Activated naive CD4-positive, alpha-beta T cell treated with anti-CD3 and anti-CD28 coated beads, Interleukin-2, amount 50 U/mL, for 16 hours (primary cell): Measurements from ENCODE around the gene CYLD.

Experiments
- DNase-seq: peaks from one replicate; pipeline ENCODE4 v3.0.0-alpha.2; 2020

Gene CYLD

DNA sequence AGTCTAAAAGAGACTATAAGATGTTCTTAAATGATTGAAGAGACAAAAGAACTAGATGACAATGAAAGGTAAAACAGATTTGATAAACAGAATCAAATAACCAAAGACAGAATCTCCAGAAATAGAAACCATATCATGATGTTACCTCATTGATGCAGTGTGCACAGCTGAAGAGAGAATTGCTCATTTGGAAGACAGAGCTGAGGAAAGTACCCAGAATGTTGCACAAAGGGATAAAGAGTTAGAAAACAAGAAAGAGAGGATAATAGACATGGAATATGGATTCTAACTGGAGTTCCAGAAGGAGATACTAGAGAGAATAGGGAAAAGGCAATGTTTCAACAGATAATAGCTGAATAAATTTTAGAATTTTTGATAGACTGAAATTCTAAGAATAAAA lies 47.9 kb downstream of the CYLD start:
- no peak for DNase-seq

- no peak for DNase-seq
These were observed 49.6 kb downstream of the CYLD start for GRCh38 chr16:50791522-50791921.

DNA sequence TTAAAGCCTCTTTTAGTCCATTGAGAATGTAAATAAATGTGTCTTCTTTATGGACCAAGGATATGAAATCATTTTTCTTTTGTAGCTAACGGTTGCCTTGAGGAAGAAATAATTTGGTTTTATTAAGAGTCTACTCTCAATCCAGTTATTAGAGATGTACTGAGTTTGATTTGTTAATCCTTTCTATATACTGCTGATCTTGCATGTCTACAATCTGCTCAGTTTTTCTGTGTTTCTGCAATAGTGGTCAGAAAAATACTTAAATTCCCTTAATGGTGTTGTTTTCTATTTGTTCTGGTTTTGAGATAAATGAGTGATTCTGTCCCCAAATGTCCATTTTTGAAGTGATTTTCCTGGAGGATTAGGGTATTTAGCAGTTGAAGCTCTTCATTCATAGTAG lies 54.9 kb downstream of the CYLD start:
- DNase-seq = no peak

DNA sequence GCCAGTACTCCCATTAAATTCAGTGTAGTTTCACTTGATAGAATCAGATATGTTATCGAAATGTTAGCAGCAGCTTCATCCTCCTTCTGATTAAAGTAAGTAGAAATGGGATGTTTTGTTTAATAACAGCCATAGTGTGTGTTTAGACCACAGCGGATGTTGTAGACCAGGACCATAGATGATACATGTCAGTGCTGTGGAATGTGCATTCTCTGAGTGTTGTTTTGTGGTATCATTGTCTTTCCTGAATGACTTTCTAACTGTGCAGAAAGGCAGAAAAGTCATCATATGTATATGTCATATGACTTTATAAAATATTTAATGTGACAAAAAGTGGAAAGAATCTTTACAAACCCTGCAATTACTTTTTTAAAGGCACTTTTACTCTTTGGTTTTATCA lies 55.6 kb downstream of the CYLD start:
- no peak for DNase-seq

DNA sequence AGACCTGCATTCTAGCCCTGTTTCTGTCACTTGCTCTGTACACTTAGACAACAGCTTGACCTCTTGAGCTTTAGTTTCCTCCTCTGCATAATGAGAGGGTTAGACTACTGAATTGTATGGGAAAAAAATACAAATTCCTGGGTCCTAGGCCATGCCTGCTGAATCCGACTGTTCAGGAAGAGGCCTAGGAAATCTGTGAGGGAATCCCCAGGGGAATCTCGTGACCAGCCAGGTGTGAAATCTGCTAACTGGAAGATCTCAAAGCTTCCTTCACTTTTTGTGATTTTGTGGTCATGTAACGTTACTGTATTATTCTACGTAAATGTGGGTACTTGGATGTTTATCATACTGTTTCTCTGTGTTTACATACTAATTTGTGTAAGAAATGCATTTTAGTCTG lies 58.2 kb downstream of the CYLD start:
- no peak for DNase-seq

DNA sequence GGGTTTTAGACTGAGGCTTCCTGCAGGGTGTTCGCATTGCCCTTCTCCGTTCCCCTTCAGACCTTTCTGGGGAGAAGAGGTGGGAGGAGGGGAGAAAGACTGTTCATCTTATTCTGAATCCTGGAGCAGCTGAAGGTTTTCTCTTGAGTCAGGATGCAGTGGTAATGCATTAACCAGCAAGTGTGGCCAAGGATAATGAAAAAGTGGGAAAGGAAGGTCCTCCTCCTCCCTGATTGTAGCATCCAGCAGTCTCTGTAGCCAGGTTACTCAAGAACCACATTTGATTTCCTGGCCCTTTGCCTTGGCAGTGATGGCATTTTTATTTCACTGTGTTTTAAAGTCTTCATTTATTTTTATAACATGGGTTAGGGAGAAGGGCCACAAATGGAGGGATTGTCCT lies 59.1 kb downstream of the CYLD start:
- DNase-seq = no peak

- DNase-seq = no peak
These were observed 60.1 kb downstream of the CYLD start for GRCh38 chr16:50802000-50802399.

DNA sequence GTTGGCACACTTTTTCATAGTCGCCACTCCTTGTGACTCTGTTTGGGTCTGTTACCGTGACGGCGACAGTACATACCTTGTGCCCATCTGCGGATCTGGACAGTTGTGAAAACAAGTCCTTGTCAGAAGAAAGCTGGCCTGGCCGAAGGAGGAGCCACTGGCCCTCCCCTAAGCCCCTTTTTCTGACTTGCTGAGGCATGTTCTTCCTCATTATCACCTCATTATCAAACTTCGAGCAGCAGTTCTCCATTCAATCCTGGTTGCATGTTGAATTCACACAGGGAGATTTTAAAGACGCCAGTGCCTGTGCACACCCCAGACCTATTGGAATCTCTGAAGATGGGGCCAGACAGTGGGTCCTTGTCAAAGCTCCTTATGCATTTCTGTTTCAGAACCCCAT lies 61.1 kb downstream of the CYLD start:
- DNase-seq = no peak

GRCh38 chr16:50804290-50804907 lies 62.5 kb downstream of the CYLD start:
- no peak for DNase-seq

GRCh38 chr16:50806099-50807062 lies 64.5 kb downstream of the CYLD start:
- peak; percentile 81 for DNase-seq

DNA sequence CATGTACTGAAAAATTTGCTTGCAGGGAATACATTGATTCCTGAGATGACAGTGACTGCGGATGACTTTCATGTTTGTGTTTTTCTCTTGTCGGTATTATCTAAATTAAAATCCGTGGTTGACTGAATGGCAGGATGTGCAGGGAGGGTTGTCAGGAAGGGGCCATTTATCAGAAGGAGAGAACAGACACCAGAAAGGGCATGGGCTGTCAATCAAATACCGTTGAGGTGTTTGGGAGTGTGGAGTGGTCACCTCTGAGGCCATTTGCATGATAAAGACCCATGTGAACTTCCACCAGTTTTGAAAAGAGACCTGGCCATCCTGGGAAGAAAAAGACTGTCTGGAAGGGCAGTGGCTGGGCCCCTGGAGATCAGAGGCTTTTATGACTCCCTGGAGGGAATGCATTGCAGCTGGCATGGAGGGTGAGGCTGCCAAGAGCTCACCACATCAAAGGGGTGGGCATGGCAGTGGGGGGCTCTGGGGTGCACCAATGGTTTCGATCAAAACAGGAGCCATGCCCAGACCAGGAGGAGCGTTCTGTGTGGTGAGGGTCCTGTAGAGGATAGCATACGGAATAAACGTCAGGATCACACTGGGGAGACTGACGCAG lies 67.1 kb downstream of the CYLD start:
- no peak for DNase-seq

DNA sequence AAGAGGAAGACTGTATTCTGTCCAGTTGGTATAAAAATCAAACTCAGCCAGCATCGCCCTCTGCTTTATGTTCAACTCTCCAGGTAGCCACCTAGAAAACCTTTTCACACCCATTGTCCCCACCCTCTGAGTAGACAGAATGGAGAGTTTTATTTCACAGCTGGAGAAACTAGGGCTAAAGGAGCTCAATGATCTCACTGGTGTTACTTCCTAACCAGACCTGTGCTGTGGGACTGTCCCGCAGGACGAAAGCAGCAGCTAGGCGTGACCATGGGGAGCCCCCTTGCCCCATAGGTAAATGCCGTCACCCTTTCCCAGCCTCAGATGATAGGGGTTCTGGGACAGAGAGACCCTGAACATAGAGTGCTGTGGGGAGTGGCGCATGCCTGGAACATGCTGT lies 67.7 kb downstream of the CYLD start:
- no peak for DNase-seq

DNA sequence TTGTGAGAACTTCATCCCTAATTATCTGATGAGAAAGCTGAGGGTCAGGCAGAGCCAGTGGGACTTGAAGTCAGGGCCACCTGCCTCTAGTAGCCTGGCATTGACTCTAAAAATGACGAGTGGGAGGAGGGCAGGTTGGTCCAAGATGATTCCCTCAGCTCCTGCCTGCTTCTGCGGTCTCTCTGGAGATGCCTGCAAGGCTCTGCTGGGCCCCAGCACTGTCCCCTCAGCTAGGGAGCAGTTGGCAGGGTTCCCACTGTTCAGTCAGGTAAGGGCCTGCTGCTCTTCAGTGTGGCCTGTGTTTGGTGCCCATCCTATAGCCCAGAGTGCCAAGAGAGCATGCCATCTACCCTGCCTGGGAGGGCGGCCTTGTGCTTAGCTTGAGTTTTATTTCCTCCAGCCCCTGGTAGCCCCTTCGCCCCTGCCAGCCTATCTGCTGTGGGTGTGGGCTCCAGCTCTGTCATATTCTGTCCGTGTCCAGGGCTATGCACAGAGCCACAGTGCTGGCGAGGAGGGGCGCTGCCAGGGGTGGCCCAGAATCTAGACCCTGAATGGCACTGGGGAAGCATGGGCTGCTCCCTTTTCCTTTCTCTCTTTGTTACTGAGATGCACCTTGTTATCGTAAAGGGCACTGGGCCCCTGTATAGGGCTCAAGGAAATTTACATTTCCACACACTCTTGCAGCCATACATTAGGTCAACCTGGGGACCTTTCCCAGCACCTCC lies 68.5 kb downstream of the CYLD start:
- no peak for DNase-seq

DNA sequence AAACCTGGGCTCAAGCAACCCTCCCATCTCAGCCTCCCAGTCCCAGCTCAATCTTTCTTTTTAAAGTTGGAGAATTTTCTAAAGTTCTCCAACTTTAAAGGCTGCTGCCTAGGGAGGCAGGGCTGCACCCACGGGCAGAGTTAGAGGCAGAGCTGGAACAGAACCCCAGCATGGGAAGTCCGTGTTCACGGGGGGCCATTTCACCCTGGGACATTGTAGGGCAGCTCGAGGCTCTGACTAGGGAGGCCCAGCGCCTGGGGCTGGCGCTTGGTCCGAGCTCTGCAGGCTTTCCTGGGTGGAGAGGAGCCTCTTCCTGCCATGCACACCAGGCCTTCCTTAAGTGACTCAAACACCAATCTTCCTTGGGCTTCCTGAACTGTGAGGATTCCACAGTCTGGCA lies 70.2 kb downstream of the CYLD start:
- DNase-seq = no peak

- no peak for DNase-seq
These were observed 71.1 kb downstream of the CYLD start for GRCh38 chr16:50812876-50813466.

- no peak for DNase-seq
These were observed 72.2 kb downstream of the CYLD start for GRCh38 chr16:50814052-50814451.

DNA sequence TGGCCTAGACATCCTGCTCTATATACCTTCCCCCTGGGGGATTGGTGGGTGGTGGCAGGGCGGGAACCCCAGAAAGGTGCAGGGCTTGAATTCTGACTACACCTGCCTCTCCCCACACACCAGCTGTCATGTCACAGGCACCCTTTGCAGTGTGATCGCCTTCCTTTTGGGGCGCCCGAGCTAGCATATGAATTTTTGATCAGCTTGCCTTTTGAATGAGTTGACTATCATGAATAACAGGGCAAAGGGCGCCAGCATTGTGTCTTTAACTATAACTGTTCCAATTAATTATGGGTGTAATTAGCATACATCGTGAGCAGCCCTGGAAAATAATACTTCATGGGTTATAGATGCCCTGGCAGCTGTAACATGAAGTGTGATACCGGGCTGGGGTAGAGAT lies 72.7 kb downstream of the CYLD start:
- no peak for DNase-seq

GRCh38 chr16:50815382-50815781 lies 73.5 kb downstream of the CYLD start:
- no peak for DNase-seq

DNA sequence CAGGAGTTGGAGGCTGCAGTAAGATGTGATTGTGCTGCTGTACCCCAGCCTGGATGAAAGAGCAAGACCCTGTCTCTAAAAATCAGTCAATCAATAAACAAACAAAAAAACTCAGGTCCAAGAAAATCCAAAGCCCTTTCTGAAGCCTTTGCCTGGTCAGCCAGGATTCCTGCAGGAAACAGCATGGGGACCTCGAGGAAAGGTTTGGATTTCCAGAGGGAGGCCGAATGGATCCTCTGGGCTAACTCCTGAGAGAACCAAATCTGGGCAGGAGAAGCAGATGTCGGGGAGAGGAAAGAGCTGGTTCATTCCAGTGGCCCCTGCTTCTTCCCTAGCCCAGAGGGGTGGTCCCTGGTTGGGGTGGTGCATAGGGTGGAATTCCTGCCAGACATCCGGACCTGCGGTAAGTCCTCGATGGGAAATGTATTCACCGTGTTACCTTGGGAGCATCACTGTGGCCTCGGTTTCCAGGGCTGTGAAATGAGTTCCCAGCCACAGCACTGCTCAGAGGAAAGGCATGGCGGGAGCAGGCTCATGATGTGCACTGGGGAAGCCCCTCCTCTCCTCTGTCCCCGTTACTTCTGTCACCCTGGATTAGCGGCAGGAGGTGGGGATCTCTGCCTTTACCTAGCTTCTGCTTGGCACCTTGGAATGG lies 75.1 kb downstream of the CYLD start:
- DNase-seq = no peak

DNA sequence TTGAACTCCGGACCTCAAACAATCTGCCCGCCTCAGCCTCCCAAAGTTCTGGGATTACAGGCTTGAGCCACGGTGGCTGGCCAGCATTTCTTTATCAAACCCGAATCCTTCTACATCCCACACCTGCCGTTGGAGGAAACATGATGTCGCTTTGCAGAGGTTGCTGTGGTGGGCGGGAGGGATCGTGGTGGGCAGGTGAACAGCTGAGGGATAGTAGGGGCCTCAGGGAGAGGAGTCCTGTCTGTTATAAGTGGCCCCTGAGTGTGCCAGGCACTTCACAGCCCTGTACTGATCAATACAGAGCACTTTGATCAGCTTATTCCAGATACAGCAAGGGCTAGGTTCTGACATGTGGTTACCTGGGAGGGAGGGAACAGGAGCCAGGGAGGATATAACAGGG lies 76.5 kb downstream of the CYLD start:
- no peak for DNase-seq

- DNase-seq = no peak
These were observed 77.8 kb downstream of the CYLD start for GRCh38 chr16:50819706-50820105.

GRCh38 chr16:50820225-50820624 lies 78.3 kb downstream of the CYLD start:
- DNase-seq = no peak
